Esophagus squamous epithelium (tissue), 5 donors: Measurements from ENCODE around the gene ZDHHC14. TPM values are rescaled to one million over a fixed set of nuclear protein-coding genes. Genes with fewer than 3 reads are reported as not detected.

ENCODE experiments used
- DNase-seq: peaks from one replicate; lab custom pipeline; 2025; lab: John Stamatoyannopoulos, UW
- H3K27ac ChIP-seq, 4 donors: fragments of 200-600 bp; sonication (generic); one replicate each; pipeline ENCODE4 v1.5.1; 2016 to 2019; ENCODE audit warnings: mild to moderate bottlenecking in 1 of 4
- H3K27me3 ChIP-seq, 4 donors: fragments of 200-600 bp; sonication (generic); 1 replicate in 3 of 4; 2 replicates in 1 of 4; pipeline versions ENCODE4 v1.5.1 to v1.6.0; 2017 to 2021; ENCODE audit warnings: antibody characterized with exemption in 1 of 4
- H3K36me3 ChIP-seq, 3 donors: fragments of 200-600 bp; sonication (generic); one replicate each; pipeline ENCODE4 v1.5.1; 2016 to 2019
- H3K4me1 ChIP-seq, 3 donors: fragments of 200-600 bp; sonication (generic); one replicate each; pipeline ENCODE4 v1.5.1; 2017 to 2019
- H3K4me3 ChIP-seq, 4 donors: fragments of 200-600 bp; sonication (generic); 1 replicate in 3 of 4; 2 replicates in 1 of 4; pipeline ENCODE4 v1.5.1; 2016 to 2019; ENCODE audit warnings: mild to moderate bottlenecking in 2 of 4, moderate library complexity in 1 of 4
- H3K9me3 ChIP-seq, 3 donors: fragments of 200-600 bp; sonication (generic); one replicate each; pipeline ENCODE4 v1.5.1; 2016 to 2019
- POLR2A ChIP-seq, 4 donors: fragments of 450-650 bp; IDR thresholded peaks; one replicate each; pipeline ENCODE4 v1.6.1; 2017; ENCODE audit warnings: antibody characterized with exemption in 4 of 4, mild to moderate bottlenecking in 4 of 4, moderate library complexity in 3 of 4
- WGBS, 2 donors: methylation state at CpG; one replicate each; pipeline ENCODE4 v1.1.5; 2018; 5-methylcytosine and 5-hydroxymethylcytosine counted together
- intact Hi-C: fragments of 100-400 bp; cut with DNase I; formaldehyde crosslinking; loops from one replicate; pipeline ENCODE4 v1.15.0; 2022
- total RNA-seq, 4 donors: library from RNA; depleted of rRNA; stranded (reverse); fragments of >200 nt; gene quantifications; one replicate each; pipeline ENCODE4 v1.1.0, GENCODE V29; 2016
- TF ChIP-seq, protein P1 (sequence below), 6 experiments: fragments of 450-650 bp in 4 of 6; fragments of 200-600 bp in 2 of 6; sonication (generic) in 2 of 6; IDR thresholded peaks; one replicate each; pipeline ENCODE4 v1.5.1; 2016 to 2019; ENCODE audit warnings: antibody characterized with exemption in 6 of 6, mild to moderate bottlenecking in 4 of 6, moderate library complexity in 4 of 6
- donor health status: DM: yes; HTN: yes; CAD: no.

Gene ZDHHC14
- total RNA-seq, 4 donors from 2014 or later: 6.1 to 15.6 (median 6.9) TPM

DNA sequence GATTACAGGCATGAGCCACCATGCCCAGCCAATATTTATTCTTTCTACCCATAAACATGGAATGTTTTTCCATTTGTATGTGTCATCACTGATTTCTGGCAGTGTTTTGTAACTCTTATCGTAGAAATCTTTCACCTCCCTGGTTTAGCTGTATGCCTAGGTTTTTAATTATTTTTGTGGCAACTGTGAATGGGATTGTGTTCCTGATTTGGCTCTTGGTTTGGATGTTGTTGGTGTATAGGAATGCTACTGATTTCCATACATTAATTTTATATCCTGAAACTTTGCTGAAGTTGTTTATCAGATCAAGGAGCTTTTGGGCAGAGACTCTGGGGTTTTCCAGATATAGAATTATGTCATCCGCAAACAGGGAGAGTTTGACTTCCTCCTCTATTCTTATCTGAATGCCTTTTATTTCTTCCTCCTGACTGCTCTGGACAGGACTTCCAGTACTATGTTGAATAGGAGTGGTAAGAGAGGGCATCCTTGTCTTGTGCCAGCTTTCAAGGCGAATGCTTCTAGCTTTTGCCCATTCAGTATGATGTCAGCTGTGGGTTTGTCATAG is 198.6 kb downstream of the ZDHHC14 start:
- Histone ChIP-seq H3K27me3 (no peaks in the 10 kb centered on the region), H3K36me3 (no peaks in the 10 kb centered on the region), H3K4me1 (peaks cover 0 to 10% (median 0%) of the 10 kb centered on the region in 3 donors), H3K27ac (peak overlapping the region in 1 of 4 donors; percentile 1), H3K9me3 (no peaks in the 10 kb centered on the region), H3K4me3 (no peak overlapping the region)
- WGBS, 2 donors: 34 to 41% methylated on average over 3 of the region's 3 CpGs
- intact Hi-C loops: no loop called here
- DNase-seq: no peak
- TF ChIP-seq POLR2A (IDR thresholded peaks at IDR 0.05): no peak
- TF ChIP-seq, protein P1, sequence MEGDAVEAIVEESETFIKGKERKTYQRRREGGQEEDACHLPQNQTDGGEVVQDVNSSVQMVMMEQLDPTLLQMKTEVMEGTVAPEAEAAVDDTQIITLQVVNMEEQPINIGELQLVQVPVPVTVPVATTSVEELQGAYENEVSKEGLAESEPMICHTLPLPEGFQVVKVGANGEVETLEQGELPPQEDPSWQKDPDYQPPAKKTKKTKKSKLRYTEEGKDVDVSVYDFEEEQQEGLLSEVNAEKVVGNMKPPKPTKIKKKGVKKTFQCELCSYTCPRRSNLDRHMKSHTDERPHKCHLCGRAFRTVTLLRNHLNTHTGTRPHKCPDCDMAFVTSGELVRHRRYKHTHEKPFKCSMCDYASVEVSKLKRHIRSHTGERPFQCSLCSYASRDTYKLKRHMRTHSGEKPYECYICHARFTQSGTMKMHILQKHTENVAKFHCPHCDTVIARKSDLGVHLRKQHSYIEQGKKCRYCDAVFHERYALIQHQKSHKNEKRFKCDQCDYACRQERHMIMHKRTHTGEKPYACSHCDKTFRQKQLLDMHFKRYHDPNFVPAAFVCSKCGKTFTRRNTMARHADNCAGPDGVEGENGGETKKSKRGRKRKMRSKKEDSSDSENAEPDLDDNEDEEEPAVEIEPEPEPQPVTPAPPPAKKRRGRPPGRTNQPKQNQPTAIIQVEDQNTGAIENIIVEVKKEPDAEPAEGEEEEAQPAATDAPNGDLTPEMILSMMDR (IDR thresholded peaks at IDR 0.05): no peak

DNA sequence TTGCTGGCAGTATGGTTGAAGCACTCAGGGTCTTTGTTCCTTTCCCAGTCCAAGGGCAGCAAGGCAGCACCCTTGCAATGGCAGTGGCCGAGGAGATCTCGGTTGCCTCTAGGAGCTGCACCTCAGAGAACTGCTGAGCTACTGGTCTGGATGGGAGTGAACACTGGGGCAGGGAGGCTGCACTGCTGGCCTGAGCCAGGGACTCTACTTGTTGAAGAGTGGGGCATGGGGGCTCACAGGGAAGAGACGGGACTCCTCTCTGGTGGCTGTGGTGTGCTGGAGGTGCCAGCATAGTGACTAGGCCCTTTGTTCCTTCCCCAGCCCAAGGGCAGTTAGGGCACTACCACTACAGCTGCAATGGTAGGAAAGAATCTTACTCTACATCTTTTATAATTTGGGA is 203.0 kb downstream of the ZDHHC14 start:
- no peaks in the 10 kb centered on the region for H3K27me3 ChIP-seq
- intact Hi-C loops: no loop called here
- H3K36me3 ChIP-seq: no peaks in the 10 kb centered on the region
- no peak for DNase-seq
- no peaks in the 10 kb centered on the region for H3K9me3 ChIP-seq
- WGBS, 2 donors: 100% methylated on average over 2 of the region's 3 CpGs; no CpG with 5 or more reads in 1 of the 2 donors
- no peak for TF ChIP-seq POLR2A (IDR thresholded peaks at IDR 0.05)
- TF ChIP-seq, protein P1 (IDR thresholded peaks at IDR 0.05): no peak
- peaks cover 0 to 10% (median 0%) of the 10 kb centered on the region in 3 donors for H3K4me1 ChIP-seq
- no peak overlapping the region for H3K27ac ChIP-seq
- H3K4me3 ChIP-seq: no peak overlapping the region

DNA sequence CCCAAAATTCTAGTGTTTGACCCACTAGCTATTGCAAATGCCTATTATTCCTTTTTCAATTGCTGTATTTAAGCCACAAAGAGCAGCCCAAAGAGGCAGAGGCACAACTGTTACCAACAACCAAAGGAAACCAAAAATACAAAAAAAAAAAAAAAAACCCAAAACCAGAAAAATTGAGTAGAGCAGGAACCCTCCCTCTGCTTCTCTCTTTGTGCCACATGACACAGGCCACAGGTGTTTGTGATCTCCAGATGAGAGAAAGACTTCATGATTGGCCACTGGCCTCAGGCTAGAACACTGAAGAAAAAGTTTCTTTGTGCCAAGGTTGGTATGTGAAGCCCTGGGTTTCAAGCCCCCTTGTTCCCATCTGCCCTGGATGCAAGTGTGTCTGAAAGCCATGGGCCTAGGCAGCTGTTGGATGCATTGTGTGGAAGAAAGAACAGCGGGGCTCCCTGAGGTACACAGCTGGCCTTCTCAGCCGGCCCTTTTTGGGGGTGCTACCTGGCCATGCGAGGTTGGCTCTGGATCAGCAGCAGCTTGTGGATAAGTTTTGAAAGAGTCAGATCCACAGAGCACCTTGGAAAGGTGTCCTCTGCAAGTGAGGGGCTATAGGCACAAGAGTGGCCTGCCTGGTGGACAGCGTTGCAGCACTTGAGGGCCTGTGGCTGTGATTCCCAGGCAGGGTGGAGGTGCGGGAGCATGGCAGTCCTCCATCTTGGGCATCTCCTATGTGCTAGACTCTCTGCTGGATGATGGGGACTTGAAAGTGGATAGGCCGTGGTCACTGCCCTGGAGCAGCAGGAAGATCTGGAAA is 204.5 kb downstream of the ZDHHC14 start:
- H3K27ac ChIP-seq: no peak overlapping the region
- TF ChIP-seq, protein P1 (IDR thresholded peaks at IDR 0.05): no peak
- no peak for TF ChIP-seq POLR2A (IDR thresholded peaks at IDR 0.05)
- H3K9me3 ChIP-seq: peaks cover 0 to 14% (median 7%) of the 10 kb centered on the region in 3 donors
- 93 to 100% methylated on average over 2 to 4 of the region's 6 CpGs for WGBS, 2 donors
- H3K27me3 ChIP-seq: no peaks in the 10 kb centered on the region
- H3K4me1 ChIP-seq: no peaks in the 10 kb centered on the region
- H3K36me3 ChIP-seq: no peaks in the 10 kb centered on the region
- H3K4me3 ChIP-seq: no peak overlapping the region
- intact Hi-C loops: no loop called here
- DNase-seq: no peak

DNA sequence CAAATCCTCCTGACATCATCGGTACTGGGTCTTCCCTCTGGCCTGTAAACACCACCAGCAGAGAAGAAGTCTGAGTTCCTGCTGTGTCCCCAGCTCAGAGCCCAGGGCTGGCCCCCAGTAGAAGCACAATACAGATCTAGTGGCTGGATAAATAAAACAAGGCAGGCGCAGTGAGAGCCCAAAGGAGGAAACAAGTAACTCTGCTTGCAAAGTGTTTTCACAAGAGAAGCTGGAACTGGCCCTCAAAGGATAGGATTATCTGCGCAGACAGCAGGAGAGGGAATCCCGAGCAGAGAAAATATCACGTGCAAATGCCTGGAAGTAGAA is 205.1 kb downstream of the ZDHHC14 start:
- no peaks in the 10 kb centered on the region for H3K27me3 ChIP-seq
- H3K9me3 ChIP-seq: peaks cover 0 to 18% (median 8%) of the 10 kb centered on the region in 3 donors
- TF ChIP-seq, protein P1 (IDR thresholded peaks at IDR 0.05): no peak
- TF ChIP-seq POLR2A (IDR thresholded peaks at IDR 0.05): no peak
- no peak overlapping the region for H3K27ac ChIP-seq
- no peak overlapping the region for H3K4me3 ChIP-seq
- WGBS, 2 donors: 76 to 93% methylated on average over 2 to 4 of the region's 5 CpGs
- DNase-seq: no peak
- intact Hi-C loops: no loop called here
- no peaks in the 10 kb centered on the region for H3K4me1 ChIP-seq
- no peaks in the 10 kb centered on the region for H3K36me3 ChIP-seq

DNA sequence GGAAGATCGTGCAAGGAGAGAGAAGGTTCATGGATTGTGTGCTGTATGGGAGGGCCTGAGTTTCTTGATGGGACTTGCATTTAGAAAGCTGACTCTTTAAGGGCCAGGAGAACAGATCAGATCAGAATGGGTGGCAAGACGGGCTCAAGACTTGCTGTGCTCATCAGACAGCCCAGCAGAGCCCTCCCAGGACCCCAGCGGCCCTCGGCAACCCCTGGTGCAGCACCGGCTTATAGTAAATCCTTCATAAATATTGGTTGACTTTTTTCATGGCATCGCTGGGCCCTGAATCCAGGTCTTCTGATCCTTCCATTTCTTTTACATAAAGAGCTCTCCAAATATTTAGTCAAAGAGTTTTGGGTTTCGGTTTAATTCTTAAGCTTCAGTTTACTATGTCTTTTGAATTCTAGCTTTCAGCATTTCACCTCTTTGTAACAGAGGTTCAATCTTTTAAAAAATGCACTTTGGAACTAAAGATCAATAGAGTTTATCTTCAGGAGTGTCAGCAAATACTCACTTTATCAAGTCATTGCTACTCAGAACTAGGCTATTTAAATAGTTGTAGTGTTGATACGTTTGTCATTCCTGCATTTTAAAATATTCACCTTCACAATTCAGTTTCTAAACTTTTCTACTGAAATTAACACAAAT is 205.6 kb downstream of the ZDHHC14 start:
- no peak overlapping the region for H3K4me3 ChIP-seq
- H3K4me1 ChIP-seq: no peaks in the 10 kb centered on the region
- no peaks in the 10 kb centered on the region for H3K27me3 ChIP-seq
- intact Hi-C loops: no loop called here
- no peaks in the 10 kb centered on the region for H3K36me3 ChIP-seq
- 91 to 92% methylated on average over 8 of the region's 8 CpGs for WGBS, 2 donors
- no peak for TF ChIP-seq POLR2A (IDR thresholded peaks at IDR 0.05)
- TF ChIP-seq, protein P1 (IDR thresholded peaks at IDR 0.05): no peak
- H3K9me3 ChIP-seq: peaks cover 0 to 18% (median 8%) of the 10 kb centered on the region in 3 donors
- no peak for DNase-seq
- H3K27ac ChIP-seq: no peak overlapping the region
